ENCODE data around the gene TIGAR. TPM values are rescaled to one million over a fixed set of nuclear protein-coding genes. Genes with fewer than 3 reads are reported as not detected.
A peak's percentile ranks its signal among the peaks of the same experiment; 100 is the strongest.

TIGAR gene
- 7.4 and 12.1 TPM in 2 replicates for total RNA-seq

GRCh38 chr12:4320853-4321701, at the start of gene TIGAR:
TIGAR (plus strand) TSS chr12:4321213; CDS start chr12:4321272, 59 bp downstream.
- no peak for DNase-seq (ENCODE audit: low read depth)
- TF ChIP-seq CTCF (conservative IDR thresholded peaks at IDR 0.05; ENCODE audit: low read depth, low read length), result no peak
- H3K4me3 ChIP-seq (ENCODE audit: low read depth, low read length), result peak within 1 kb of the TSS; percentile 99

GRCh38 chr12:4271717-4272423, 49.1 kb upstream of the TIGAR start:
- TF ChIP-seq CTCF (conservative IDR thresholded peaks at IDR 0.05; ENCODE audit: low read depth, low read length), result no peak
- peak overlapping the region; percentile 43 for H3K4me3 ChIP-seq (ENCODE audit: low read depth, low read length)
- no peak for DNase-seq (ENCODE audit: low read depth)

- TF ChIP-seq CTCF (conservative IDR thresholded peaks at IDR 0.05; ENCODE audit: low read depth, low read length), result no peak
- no peak for DNase-seq (ENCODE audit: low read depth)
- H3K4me3 ChIP-seq (ENCODE audit: low read depth, low read length), result peak overlapping the region; percentile 70
These were observed 48.4 kb upstream of the TIGAR start for GRCh38 chr12:4272424-4273272.

GRCh38 chr12:4273273-4273651, 47.8 kb upstream of the TIGAR start:
- TF ChIP-seq CTCF (conservative IDR thresholded peaks at IDR 0.05; ENCODE audit: low read depth, low read length), result no peak
- no peak for DNase-seq (ENCODE audit: low read depth)
- H3K4me3 ChIP-seq (ENCODE audit: low read depth, low read length), result peak overlapping the region; percentile 70

GRCh38 chr12:4273652-4274395, 47.2 kb upstream of the TIGAR start, which contains the start of gene CCND2:
CCND2 (plus strand) TSS chr12:4273762; CDS start chr12:4274041, 279 bp downstream.
- H3K4me3 ChIP-seq (ENCODE audit: low read depth, low read length), result peak within 1 kb of the TSS; percentile 70
- no peak for TF ChIP-seq CTCF (conservative IDR thresholded peaks at IDR 0.05; ENCODE audit: low read depth, low read length)
- no peak for DNase-seq (ENCODE audit: low read depth)

- no peak for DNase-seq (ENCODE audit: low read depth)
- no peak for TF ChIP-seq CTCF (conservative IDR thresholded peaks at IDR 0.05; ENCODE audit: low read depth, low read length)
- H3K4me3 ChIP-seq (ENCODE audit: low read depth, low read length), result peak overlapping the region; percentile 70
These were observed 46.5 kb upstream of the TIGAR start for GRCh38 chr12:4274396-4275015.
